ENCODE data around the gene TNF. TPM values are rescaled to one million over a fixed set of nuclear protein-coding genes. Genes with fewer than 3 reads are reported as not detected.
A peak's percentile ranks its signal among the peaks of the same experiment; 100 is the strongest.
"Not testable (repeated sequence)": the region's sequence is repeated elsewhere in the genome, so short reads cannot be mapped to it uniquely, and the experiment has no call there.

TNF gene
- total RNA-seq, 1 donor from 2014 or later = not detected

- no peak for DNase-seq (ENCODE audit: low read depth)
These were observed 12.7 kb downstream of the TNF start for GRCh38 chr6:31587791-31588777.

DNA sequence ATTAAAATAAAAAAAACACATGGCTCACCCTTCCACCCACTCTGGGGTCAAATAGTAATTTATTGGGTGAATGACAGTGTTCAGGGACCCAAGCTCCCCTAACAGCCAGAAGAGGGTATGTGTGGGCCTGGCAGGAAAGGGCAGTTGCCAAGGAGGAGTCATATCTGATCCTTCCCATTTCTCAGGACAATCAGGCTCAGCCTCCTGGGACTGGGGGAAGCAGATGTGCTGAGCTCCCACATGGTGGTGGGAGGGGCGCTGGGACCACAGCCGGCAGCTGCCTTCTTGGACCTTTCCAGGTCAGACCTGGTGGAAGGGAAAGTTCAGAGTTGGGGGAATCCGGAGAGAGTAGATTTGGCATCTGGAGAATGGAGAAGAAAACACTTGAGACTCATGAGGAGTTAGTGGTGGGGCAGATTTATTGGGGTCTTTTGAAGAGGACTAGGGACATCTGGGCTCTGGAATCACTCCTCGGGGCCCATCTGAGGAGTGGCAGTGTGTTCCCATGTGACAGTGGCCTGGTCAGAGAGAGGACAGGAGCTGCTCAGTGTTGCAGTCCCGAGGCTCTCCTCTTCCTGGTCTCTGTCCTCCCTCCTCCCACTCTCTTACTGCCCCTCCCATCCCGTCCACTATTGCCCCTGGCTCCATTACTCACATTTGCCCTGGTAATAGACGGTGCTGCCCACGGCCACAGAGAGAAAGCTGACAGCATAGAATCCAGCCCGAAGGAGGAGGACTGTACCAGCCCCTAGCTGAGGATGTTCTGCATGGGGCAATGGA, 13.7 kb downstream of the TNF start:
- peak; percentile 27 for DNase-seq (ENCODE audit: low read depth)

DNA sequence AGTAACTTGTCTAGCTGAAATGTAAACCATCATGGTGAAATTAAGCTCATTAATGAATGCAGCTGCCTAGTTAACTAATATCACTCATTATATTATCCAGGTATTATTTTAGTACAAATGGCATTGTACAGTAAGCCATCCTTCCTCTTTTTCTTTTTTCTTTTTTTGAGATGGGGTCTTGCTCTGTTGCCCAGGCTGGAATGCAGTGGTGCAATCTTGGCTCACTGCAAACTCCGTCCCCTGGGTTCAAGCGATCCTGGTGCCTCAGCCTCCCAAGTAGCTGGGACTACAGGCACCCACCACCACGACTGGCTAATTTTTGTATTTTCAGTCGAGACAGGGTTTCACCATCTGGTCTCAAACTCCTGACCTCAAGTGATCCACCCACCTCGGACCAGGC, 15.3 kb downstream of the TNF start:
- not testable (repeated sequence) for DNase-seq (ENCODE audit: low read depth)

GRCh38 chr6:31592396-31592771, 17.0 kb downstream of the TNF start:
- DNase-seq (ENCODE audit: low read depth) = no peak

- peak; percentile 24 for DNase-seq (ENCODE audit: low read depth)
These were observed 21.6 kb downstream of the TNF start for GRCh38 chr6:31597006-31597405.

DNA sequence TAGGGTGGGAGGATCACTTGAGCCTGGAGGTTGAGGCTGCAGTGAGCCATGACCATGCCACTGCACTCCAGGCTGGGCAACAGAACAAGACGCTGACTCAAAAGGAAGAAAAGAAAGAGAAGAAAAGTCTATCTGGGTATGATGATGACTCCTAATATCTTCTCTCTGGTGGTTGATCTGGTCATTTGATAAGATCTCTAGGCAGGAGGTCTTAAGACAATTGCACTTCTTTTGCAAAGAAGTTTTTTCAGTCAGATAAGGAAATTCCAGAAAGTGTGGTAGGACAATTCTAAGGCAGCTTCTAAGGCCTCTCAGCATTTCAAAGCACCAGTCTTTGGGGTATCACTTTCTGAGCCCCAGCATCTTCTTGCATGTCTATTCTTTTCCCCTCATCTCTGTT, 32.0 kb downstream of the TNF start:
- no peak for DNase-seq (ENCODE audit: low read depth)

DNA sequence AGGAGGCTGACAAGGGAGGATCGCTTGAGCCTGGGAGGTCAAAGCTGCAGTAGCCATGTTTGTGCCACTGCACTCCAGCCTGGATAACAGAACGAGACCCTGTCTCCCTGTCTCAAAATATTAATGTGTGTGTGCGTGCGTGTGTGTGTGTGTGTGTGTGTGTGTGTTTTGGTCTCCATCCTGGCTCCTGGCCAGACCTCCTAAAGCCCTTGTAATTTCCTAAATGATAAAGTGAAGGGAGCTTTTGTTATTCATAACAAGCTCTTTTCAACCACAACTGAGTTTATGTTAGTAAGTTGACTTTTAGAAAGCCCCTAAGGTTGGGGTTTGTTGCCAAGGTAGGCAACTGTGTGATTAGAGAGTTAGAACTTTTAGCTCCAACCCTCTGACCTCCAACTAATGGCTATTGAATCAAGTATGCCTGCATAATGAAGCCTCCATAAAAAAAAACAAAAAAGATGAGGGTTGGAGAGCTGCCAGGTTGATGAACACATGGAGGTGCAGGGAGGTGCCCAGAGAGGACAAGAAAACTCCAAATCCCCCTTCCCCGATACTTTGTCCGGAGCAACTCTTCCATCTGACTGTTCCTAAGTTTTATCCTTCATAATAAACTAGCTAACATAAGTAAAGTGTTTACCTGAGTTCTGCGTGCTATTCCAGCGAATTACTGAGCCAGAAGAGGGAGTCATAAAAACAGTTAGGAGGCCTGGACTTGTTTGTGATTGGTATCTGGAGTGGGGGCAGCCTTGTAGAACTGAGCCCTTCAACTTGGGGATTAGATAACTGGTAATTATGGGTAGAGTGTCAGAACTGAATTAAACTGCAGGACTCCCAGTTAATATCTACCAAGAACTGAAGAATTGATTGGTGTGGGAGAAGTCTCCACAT, 34.4 kb downstream of the TNF start:
- no peak for DNase-seq (ENCODE audit: low read depth)

GRCh38 chr6:31610968-31611367, 35.6 kb downstream of the TNF start:
- no peak for DNase-seq (ENCODE audit: low read depth)

DNA sequence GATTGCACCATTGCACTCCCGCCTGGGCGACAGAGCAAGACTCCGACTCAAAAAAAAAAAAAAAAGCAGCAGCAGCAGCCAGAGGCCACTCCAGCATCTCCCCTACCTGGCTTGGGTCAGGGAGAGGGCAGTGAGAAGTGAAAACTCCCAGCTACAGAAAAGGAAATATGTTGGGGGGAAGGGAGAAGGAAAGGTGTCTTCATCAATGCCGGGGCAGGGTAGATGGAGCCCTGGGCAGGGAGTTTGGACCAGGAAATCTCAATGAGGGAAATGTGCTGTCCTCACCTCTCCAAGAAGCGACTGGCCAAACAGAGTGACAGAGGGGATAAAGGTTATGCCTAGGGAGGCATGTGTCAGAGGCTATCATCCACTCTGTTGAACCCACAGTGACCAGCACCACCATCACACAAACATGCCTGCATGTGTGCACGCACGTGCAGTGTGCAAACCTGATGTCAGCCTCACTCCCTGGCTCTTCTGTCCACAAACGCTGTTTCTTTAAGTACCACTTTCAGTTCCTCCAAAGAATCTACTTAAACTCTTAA, 38.8 kb downstream of the TNF start:
- no peak for DNase-seq (ENCODE audit: low read depth)

DNA sequence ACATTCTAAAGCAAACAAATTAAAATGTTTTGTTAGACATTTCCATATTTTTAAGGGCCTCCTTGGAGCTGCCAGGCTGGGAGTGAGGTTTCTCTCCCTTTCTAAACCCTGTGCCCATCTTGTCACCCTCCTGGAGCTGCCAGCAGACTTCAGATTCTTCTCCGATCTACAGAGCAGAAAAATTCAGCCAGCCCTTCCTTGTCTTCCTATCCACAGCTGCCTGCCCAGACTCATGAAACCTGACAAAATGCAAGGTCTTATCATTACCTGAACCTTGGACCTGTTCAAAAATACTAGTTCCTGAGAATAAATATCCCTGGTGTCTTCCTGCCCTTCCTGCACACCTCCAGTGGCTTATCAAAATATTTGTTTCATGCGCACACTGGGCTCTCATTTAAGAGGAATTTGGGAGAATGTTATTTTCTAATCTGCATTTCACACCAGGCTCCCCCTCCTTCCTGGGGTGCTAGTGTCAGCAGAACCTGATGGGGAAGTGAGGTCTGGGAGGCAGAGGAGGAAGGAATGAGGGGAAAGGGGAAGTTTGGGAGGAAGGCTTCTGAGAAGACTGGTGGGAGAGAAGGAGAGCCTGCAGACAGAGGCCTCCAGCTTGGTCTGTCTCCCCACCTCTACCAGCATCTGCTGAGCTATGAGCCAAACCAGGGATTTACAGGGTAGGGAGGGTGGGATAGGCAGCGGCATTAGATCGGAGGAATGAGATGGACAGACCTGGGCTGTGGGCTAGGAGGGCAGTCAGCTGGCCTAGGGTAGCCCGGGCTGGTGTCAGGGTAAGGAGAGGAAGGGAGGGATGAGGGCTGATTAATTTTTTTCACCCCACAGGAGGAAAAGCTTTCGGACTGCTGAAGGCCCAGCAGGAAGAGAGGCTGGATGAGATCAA, 39.6 kb downstream of the TNF start, which contains the start of gene AIF1:
AIF1 (plus strand) TSS at position 551 of the 895 bp plus-strand sequence; CDS start at position 647, 96 bp downstream.
- DNase-seq (ENCODE audit: low read depth) = no peak

GRCh38 chr6:31615748-31616147, 40.4 kb downstream of the TNF start:
- no peak for DNase-seq (ENCODE audit: low read depth)

- DNase-seq (ENCODE audit: low read depth) = no peak
These were observed 41.6 kb downstream of the TNF start for GRCh38 chr6:31617010-31617409.

- peak; percentile 99 for DNase-seq (ENCODE audit: low read depth)
These were observed 44.6 kb downstream of the TNF start for GRCh38 chr6:31619805-31620585.

DNA sequence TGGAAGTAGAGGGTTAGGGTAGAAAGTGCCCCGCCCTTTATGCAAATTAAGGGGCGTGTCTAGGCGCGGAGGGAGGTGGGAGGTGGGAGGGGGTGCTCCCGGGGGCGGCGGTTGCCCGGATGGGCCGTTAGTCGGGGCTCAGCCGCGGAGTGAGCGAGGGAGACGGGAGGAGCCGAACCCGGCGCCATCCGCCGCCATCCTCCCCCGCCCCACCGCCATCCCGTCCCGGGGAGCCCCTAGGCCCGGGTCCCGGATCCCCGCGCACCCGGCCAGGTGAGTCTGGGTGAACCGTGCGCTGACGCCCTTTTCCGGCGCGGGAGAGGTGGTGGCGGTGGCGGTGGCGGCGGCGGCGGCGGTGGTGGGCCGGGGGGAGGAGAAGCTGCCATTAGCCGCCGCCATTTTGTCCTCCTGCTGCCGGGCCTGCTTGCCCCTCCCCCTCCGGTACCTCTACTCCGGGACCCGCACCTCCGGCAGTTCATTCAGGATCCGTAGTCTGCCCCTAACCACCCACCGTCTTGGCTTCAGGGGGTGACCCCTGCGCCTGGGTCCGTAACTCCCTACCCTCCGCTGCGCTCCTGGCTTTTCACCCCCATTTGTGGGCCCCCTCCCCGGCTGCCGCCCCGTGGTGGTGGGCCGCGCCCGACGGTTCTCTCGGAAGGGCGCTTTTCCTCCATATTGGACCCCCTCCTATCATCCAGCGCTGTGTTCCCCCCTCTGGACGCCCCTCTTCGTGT, 45.4 kb downstream of the TNF start, which contains the start of gene PRRC2A:
PRRC2A (plus strand) TSS at position 130 of the 734 bp plus-strand sequence. CDS start 2,075 bp downstream, outside the sequence.
- no peak for DNase-seq (ENCODE audit: low read depth)

DNA sequence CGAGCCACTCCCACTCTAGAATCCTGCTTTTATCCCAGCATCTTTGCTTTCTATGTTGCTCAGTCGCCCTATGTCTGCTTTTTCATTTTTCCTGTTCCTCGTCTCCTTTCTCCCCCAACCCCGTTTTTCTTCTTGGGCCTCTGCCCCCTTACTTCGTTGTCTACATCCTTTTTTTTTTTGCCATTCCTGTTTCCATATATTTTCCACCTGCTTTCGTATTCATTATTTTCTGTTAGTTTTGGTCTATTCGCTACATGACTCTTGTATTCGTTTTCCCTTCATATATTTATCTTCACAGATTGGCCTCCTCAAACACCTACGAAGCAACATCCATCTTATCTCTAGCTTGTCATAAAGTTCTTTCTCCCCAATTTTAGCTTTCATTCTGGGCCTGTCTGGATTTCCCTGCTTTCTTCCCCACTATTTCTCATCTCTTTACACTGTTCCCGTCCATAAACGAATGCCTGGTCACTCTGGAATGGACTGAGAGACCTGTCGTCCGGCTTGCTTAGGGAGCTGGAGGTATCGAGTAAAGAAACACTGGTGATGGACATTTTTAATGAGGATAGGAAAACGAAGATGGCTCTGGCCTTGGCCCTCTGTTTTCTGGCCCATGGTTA, 46.1 kb downstream of the TNF start:
- no peak for DNase-seq (ENCODE audit: low read depth)

GRCh38 chr6:31621991-31622390, 46.6 kb downstream of the TNF start:
- no peak for DNase-seq (ENCODE audit: low read depth)

DNA sequence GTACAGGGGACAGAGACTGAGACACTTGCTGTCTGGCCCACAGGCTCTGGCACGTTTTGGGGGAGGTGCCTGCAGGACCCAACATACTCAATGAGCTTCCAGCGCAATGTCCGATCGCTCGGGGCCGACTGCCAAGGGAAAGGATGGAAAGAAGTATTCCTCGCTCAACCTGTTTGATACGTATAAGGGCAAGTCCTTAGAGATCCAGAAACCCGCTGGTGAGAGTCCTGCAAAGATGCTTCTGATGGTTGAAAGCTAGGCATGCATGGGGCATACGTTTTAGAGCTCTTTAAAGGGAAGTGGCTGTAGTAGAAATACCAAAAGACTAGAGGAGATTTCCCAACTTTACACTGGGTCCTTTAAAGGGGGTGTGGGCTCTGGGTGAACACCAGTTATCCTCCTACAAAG, 47.3 kb downstream of the TNF start:
- DNase-seq (ENCODE audit: low read depth) = no peak

- no peak for DNase-seq (ENCODE audit: low read depth)
These were observed 48.7 kb downstream of the TNF start for GRCh38 chr6:31624070-31624469.
